Measurements from ENCODE around the gene SCNN1A.

GRCh38 chr12:6303071-6303470 lies 72.3 kb downstream of the SCNN1A start:
- TF ChIP-seq POLR2AphosphoS5 (IDR thresholded peaks at IDR 0.05; ENCODE audit: low read depth, low read length), result no peak
- no peak for TF ChIP-seq TAF1 (IDR thresholded peaks at IDR 0.05; ENCODE audit: borderline replicate concordance, insufficient read depth, low read length)
- no peak for TF ChIP-seq SIN3A (IDR thresholded peaks at IDR 0.05; ENCODE audit: borderline replicate concordance, insufficient read depth, low read length)
- TF ChIP-seq FOXP2 (optimal IDR thresholded peaks at IDR 0.05; ENCODE audit: borderline replicate concordance, extremely low read depth, extremely low read length, insufficient read depth), result no peak
- TF ChIP-seq REST (IDR thresholded peaks at IDR 0.05; ENCODE audit: insufficient read depth in 1 of 2, low read depth in 2 of 2, low read length in 2 of 2), result no peak

Data from PFSK-1 (cell line).